Measurements from ENCODE around the gene ZNF519. TPM values are rescaled to one million over a fixed set of nuclear protein-coding genes. Genes with fewer than 3 reads are reported as not detected.

ZNF519 gene
- total RNA-seq, 1 experiment from 2014 or later: 23.8 TPM

- Histone ChIP-seq H3F3A (ENCODE audit: insufficient read depth, low read depth) (no peaks in the 10 kb centered on the region; the same call in 1 of the 2 replicates), H3K36me3 (ENCODE audit: low read depth) (no peaks in the 10 kb centered on the region), H2AFZ (no peak overlapping the region), H3K4me3 (no peak overlapping the region), H3K4me1 (replicated peaks; ENCODE audit: insufficient read depth) (no peaks in the 10 kb centered on the region), H3K4me2 (no peak overlapping the region), H4K20me1 (ENCODE audit: insufficient read depth) (no peaks in the 10 kb centered on the region), H3K9me2 (ENCODE audit: insufficient read depth) (no peaks in the 10 kb centered on the region), H3K79me2 (ENCODE audit: low read depth) (no peaks in the 10 kb centered on the region), H3K27me3 (ENCODE audit: insufficient read depth, low read depth) (no peaks in the 10 kb centered on the region), H3K27ac (no peak overlapping the region), H3K9me3 (ENCODE audit: insufficient read depth, low read depth) (peaks cover 4% of the 10 kb centered on the region; the same call in 1 of the 2 replicates)
- TF ChIP-seq EZH2 (IDR thresholded peaks at IDR 0.05; ENCODE audit: low read depth) (no peak), CTCF (conservative IDR thresholded peaks at IDR 0.05) (no peak)
- ChIA-PET POLR2A (ENCODE audit: unreplicated experiment) (no interaction called here), CTCF (no interaction called here)
- no peak for DNase-seq
- intact Hi-C loops (cut with micrococcal nuclease; ENCODE audit: unreplicated experiment): no loop called here
- BruUV-seq (replicated peaks): no TSS peak
Measured at GRCh38 chr18:14117606-14118005, 14.6 kb downstream of the ZNF519 start.

GRCh38 chr18:14106906-14107305 lies 25.3 kb downstream of the ZNF519 start:
- no peak for DNase-seq
- ChIA-PET CTCF (no interaction called here), POLR2A (ENCODE audit: unreplicated experiment) (no interaction called here)
- peaks cover 49% of the 10 kb centered on the region for H3K9me3 ChIP-seq (ENCODE audit: insufficient read depth, low read depth)
- H3K4me2 ChIP-seq: no peak overlapping the region
- H2AFZ ChIP-seq: no peak overlapping the region
- H3K27ac ChIP-seq: no peak overlapping the region
- no peaks in the 10 kb centered on the region for H4K20me1 ChIP-seq (ENCODE audit: insufficient read depth)
- no peaks in the 10 kb centered on the region for H3K79me2 ChIP-seq (ENCODE audit: low read depth)
- H3K27me3 ChIP-seq (ENCODE audit: insufficient read depth, low read depth): no peaks in the 10 kb centered on the region
- H3F3A ChIP-seq (ENCODE audit: insufficient read depth, low read depth): no peaks in the 10 kb centered on the region; the same call in 1 of the 2 replicates
- H3K9me2 ChIP-seq (ENCODE audit: insufficient read depth): no peaks in the 10 kb centered on the region
- peaks cover 4% of the 10 kb centered on the region; the same call in 1 of the 2 replicates for H3K36me3 ChIP-seq (ENCODE audit: low read depth)
- no peaks in the 10 kb centered on the region for H3K4me1 ChIP-seq (replicated peaks; ENCODE audit: insufficient read depth)
- no peak for TF ChIP-seq CTCF (conservative IDR thresholded peaks at IDR 0.05)
- TF ChIP-seq EZH2 (IDR thresholded peaks at IDR 0.05; ENCODE audit: low read depth): no peak
- no TSS peak for BruUV-seq (replicated peaks)
- H3K4me3 ChIP-seq: no peak overlapping the region
- intact Hi-C loops (cut with micrococcal nuclease; ENCODE audit: unreplicated experiment): no loop called here

- no peaks in the 10 kb centered on the region for H3K79me2 ChIP-seq (ENCODE audit: low read depth)
- no peaks in the 10 kb centered on the region; the same call in 1 of the 2 replicates for H3F3A ChIP-seq (ENCODE audit: insufficient read depth, low read depth)
- H3K27me3 ChIP-seq (ENCODE audit: insufficient read depth, low read depth): no peaks in the 10 kb centered on the region
- no peaks in the 10 kb centered on the region for H3K4me1 ChIP-seq (replicated peaks; ENCODE audit: insufficient read depth)
- no peak overlapping the region for H3K4me3 ChIP-seq
- H3K27ac ChIP-seq: no peak overlapping the region
- TF ChIP-seq CTCF (conservative IDR thresholded peaks at IDR 0.05) (no peak), EZH2 (IDR thresholded peaks at IDR 0.05; ENCODE audit: low read depth) (no peak)
- ChIA-PET POLR2A (ENCODE audit: unreplicated experiment) (no interaction called here), CTCF (interaction anchor here (0.6 kb wide), 1 partner anchor 9 kb away, joined by 4 read pairs; no protein-coding TSS in a partner anchor)
- BruUV-seq (replicated peaks): no TSS peak
- no peaks in the 10 kb centered on the region for H4K20me1 ChIP-seq (ENCODE audit: insufficient read depth)
- H2AFZ ChIP-seq: no peak overlapping the region
- H3K9me2 ChIP-seq (ENCODE audit: insufficient read depth): no peaks in the 10 kb centered on the region
- peaks cover 45% of the 10 kb centered on the region for H3K9me3 ChIP-seq (ENCODE audit: insufficient read depth, low read depth)
- peaks cover 4% of the 10 kb centered on the region; the same call in 1 of the 2 replicates for H3K36me3 ChIP-seq (ENCODE audit: low read depth)
- H3K4me2 ChIP-seq: no peak overlapping the region
- no peak for DNase-seq
- intact Hi-C loops (cut with micrococcal nuclease; ENCODE audit: unreplicated experiment): no loop called here
Measured at GRCh38 chr18:14104906-14105748, 27.1 kb downstream of the ZNF519 start.
